GM12878 (cell line): ENCODE data around the gene SEMA4D. TPM values are rescaled to one million over a fixed set of nuclear protein-coding genes. Genes with fewer than 3 reads are reported as not detected.
A peak's percentile ranks its signal among the peaks of the same experiment; 100 is the strongest.

Experiments
- ATAC-seq: fragments of 200-7000 bp; cut with Tn5 transposase; 3 replicates; pipeline ENCODE4 v1.9.1; 2020; ENCODE audit warnings: mild to moderate bottlenecking, moderate library complexity
- BruUV-seq: library from RNA; stranded (reverse); fragments of 400-500 nt; replicated peaks from 2 replicates; lab custom pipeline; 2021; lab: Mats Ljungman, UMichigan
- CTCF ChIA-PET: fragments of 300-600 bp; sonication (Branson Sonifier 250); formaldehyde crosslinking; extraction: SDS; loops from one replicate; lab custom pipeline; 2021; ENCODE audit warnings: inconsistent platforms; lab: Yijun Ruan, JAX
- POLR2A ChIA-PET: fragments of 350-600 bp; formaldehyde crosslinking; extraction: SDS; loops from one replicate; lab custom pipeline; 2021; ENCODE audit warnings: inconsistent platforms; lab: Charles Lee
- RAD21 ChIA-PET: fragments of 300-600 bp; sonication (Branson Sonifier 250); formaldehyde crosslinking; loops from one replicate; lab custom pipeline; 2023; ENCODE audit warnings: antibody characterized with exemption; ENCODE audit not compliant: unreplicated experiment; lab: Charles Lee
- SMC1A ChIA-PET: fragments of 300-600 bp; sonication (Branson Sonifier 250); formaldehyde crosslinking; loops from one replicate; lab custom pipeline; 2023; ENCODE audit not compliant: unreplicated experiment, uncharacterized antibody; lab: Charles Lee
- DNase-seq: peaks from one replicate; pipeline ENCODE4 v3.0.0-alpha.2; 2011; ENCODE audit warnings: low read depth, low spot score
- FAIRE-seq: peaks from 3 replicates; lab custom pipeline; 2011; peaks lifted over from hg19 to GRCh38; lab: Jason Lieb, UNC
- H2AFZ ChIP-seq: 2 replicates; pipeline ENCODE4 v1.6.0; 2011; ENCODE audit warnings: low read depth, low read length, control low read depth; ENCODE audit not compliant: control insufficient read depth
- H3K27ac ChIP-seq: 2 replicates; pipeline ENCODE4 v1.5.1; 2011; ENCODE audit warnings: control low read depth; ENCODE audit not compliant: control insufficient read depth, insufficient read depth
- H3K27me3 ChIP-seq, 2 experiments: replicated peaks in 1 of 2; 2 replicates each; pipeline versions ENCODE4 v1.6.0 to v1.6.1; 2011; ENCODE audit warnings: low read length in 1 of 2; ENCODE audit not compliant: control insufficient read depth in 2 of 2, insufficient read depth in 2 of 2
- H3K36me3 ChIP-seq, 2 experiments: 2 replicates each; pipeline ENCODE4 v1.5.1; 2011; ENCODE audit warnings: low read length in 1 of 2; ENCODE audit not compliant: control insufficient read depth in 2 of 2, insufficient read depth in 2 of 2
- H3K4me1 ChIP-seq: 2 replicates; pipeline ENCODE4 v1.6.1; 2011; ENCODE audit warnings: mild to moderate bottlenecking, low read length, moderate library complexity, mixed read lengths; ENCODE audit not compliant: control insufficient read depth, insufficient read depth
- H3K4me2 ChIP-seq: 2 replicates; pipeline ENCODE4 v1.6.0; 2011; ENCODE audit warnings: control low read depth; ENCODE audit not compliant: control insufficient read depth, insufficient read depth
- H3K4me3 ChIP-seq: fragments of 200-600 bp; sonication (generic); 2 replicates; pipeline ENCODE4 v1.5.1; 2016
- H3K79me2 ChIP-seq: 2 replicates; pipeline ENCODE4 v1.6.0; 2011; ENCODE audit warnings: low read length; ENCODE audit not compliant: control insufficient read depth, insufficient read depth
- H3K9ac ChIP-seq: 2 replicates; pipeline ENCODE4 v1.8.0; 2011; ENCODE audit warnings: low read length, control low read depth, mixed read lengths; ENCODE audit not compliant: control insufficient read depth, insufficient read depth
- H3K9me3 ChIP-seq: replicated peaks from 3 replicates; pipeline ENCODE4 v1.5.1; 2011; ENCODE audit warnings: mild to moderate bottlenecking, low read length; ENCODE audit not compliant: control insufficient read depth, insufficient read depth
- H4K20me1 ChIP-seq: 2 replicates; pipeline ENCODE4 v1.6.0; 2011; ENCODE audit not compliant: control insufficient read depth, insufficient read depth
- BACH1 ChIP-seq: fragments of 450-650 bp; IDR thresholded peaks from 2 replicates; pipeline ENCODE4 v1.6.1; 2017; ENCODE audit warnings: mild to moderate bottlenecking, borderline replicate concordance
- CBFB ChIP-seq: IDR thresholded peaks from 2 replicates; pipeline ENCODE4 v1.6.1; 2016; ENCODE audit warnings: antibody characterized with exemption, low read depth
- CBX3 ChIP-seq: fragments of 200-600 bp; sonication (generic); IDR thresholded peaks from 2 replicates; pipeline ENCODE4 v1.6.1; 2016; ENCODE audit warnings: low read depth, borderline replicate concordance
- E2F8 ChIP-seq: fragments of 450-650 bp; IDR thresholded peaks from 2 replicates; pipeline ENCODE4 v1.6.1; 2018; ENCODE audit warnings: mild to moderate bottlenecking, low read depth, moderate library complexity; ENCODE audit not compliant: partially characterized antibody
- EED ChIP-seq: sonication (generic); IDR thresholded peaks from 2 replicates; pipeline ENCODE4 v1.6.1; 2016; ENCODE audit warnings: antibody characterized with exemption, low read depth
- TBL1XR1 ChIP-seq: IDR thresholded peaks from 2 replicates; pipeline ENCODE4 v1.6.1; 2012; ENCODE audit warnings: low read depth, low read length, improper control_type of control experiment
- WGBS: methylation state at CpG from one replicate; pipeline ENCODE4 v1.1.6; 2016; ENCODE audit warnings: low lambda C conversion rate; ENCODE audit not compliant: insufficient replicate concordance, insufficient coverage; ENCODE audit errors: missing lambda C conversion rate; 5-methylcytosine and 5-hydroxymethylcytosine counted together
- in situ Hi-C: fragments of 300-500 bp; cut with MboI; formaldehyde crosslinking; loops from 9 replicates; pipeline ENCODE4 v1.14.3; 2018; ENCODE audit warnings: mixed read lengths
- intact Hi-C: fragments of 100-400 bp; cut with micrococcal nuclease; formaldehyde crosslinking; loops from one replicate; pipeline ENCODE4 v1.14.2; 2022; ENCODE audit not compliant: unreplicated experiment
- polyA plus RNA-seq, 11 experiments: library from polyadenylated mRNA; depleted of rRNA in 4 of 11; unstranded in 6 of 11; stranded (reverse) in 5 of 11; fragments of >200 nt; fragmentation: Nextera tagmentation in 4 of 11; fragmentation: Illumina TruSeq in 1 of 11; extraction: Ambion mirVana in 4 of 11; extraction: Trizol in 1 of 11; gene quantifications; 1 replicate in 1 of 11; 2 replicates in 10 of 11; pipeline versions ENCODE4 v1.2.1 to v1.2.3, GENCODE V29; 2011 to 2016; ENCODE audit warnings: inconsistent platforms in 2 of 11, missing spikeins in 2 of 11, low read depth in 1 of 11
- total RNA-seq, 4 experiments: library from RNA; depleted of rRNA in 3 of 4; stranded (reverse); fragments of >200 nt in 3 of 4; fragmentation: Illumina TruSeq in 1 of 4; extraction: Trizol in 1 of 4; gene quantifications; 2 replicates each; pipeline versions ENCODE4 v1.2.1 to v1.2.3, GENCODE V29; 2013 to 2021
- TF ChIP-seq, protein P1 (sequence below): fragments of 450-650 bp; IDR thresholded peaks from 2 replicates; pipeline ENCODE4 v1.6.1; 2018; ENCODE audit warnings: borderline replicate concordance, mild to moderate bottlenecking; ENCODE audit not compliant: partially characterized antibody
- TF ChIP-seq, protein P2 (sequence below): IDR thresholded peaks from 2 replicates; pipeline ENCODE4 v1.6.1; 2012; ENCODE audit warnings: low read depth, low read length, improper control_type of control experiment
- TF ChIP-seq, protein P3 (sequence below): fragments of 450-650 bp; IDR thresholded peaks from 2 replicates; pipeline ENCODE4 v1.6.1; 2017; ENCODE audit warnings: mild to moderate bottlenecking

The SEMA4D gene
- total and polyA plus RNA-seq, 10 of the 15 experiments (the other 5 are each of a cell fraction or from before 2014, with no cell fraction given), result 15.1 to 136 (median 39.6) TPM

DNA sequence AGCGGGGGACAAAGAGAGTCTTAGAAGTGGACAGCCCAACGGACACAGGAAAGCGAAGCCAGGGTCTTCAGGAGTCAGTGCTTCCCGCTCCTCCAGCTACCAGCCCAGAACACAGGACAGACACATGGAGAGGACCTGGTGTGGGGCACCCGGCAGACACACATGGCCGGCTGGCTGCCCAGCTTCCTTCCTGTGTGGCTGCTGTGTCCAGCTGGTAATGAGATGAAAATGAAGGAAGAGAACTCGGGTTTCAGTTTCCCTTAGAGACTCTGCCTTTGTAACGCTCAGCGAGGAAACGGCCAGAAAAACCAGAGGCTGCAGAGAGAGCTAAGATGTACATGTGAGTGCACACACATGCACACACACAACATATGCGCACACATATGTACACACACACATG is 92.1 kb downstream of the SEMA4D start (continued):
- TF ChIP-seq, protein P1, sequence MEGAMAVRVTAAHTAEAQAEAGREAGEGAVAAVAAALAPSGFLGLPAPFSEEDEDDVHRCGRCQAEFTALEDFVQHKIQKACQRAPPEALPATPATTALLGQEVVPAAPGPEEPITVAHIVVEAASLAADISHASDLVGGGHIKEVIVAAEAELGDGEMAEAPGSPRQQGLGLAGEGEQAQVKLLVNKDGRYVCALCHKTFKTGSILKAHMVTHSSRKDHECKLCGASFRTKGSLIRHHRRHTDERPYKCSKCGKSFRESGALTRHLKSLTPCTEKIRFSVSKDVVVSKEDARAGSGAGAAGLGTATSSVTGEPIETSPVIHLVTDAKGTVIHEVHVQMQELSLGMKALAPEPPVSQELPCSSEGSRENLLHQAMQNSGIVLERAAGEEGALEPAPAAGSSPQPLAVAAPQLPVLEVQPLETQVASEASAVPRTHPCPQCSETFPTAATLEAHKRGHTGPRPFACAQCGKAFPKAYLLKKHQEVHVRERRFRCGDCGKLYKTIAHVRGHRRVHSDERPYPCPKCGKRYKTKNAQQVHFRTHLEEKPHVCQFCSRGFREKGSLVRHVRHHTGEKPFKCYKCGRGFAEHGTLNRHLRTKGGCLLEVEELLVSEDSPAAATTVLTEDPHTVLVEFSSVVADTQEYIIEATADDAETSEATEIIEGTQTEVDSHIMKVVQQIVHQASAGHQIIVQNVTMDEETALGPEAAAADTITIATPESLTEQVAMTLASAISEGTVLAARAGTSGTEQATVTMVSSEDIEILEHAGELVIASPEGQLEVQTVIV, result no peak
- TF ChIP-seq CBX3, result no peak
- 0 out of 2 replicates have a peak, but pooled peaks have one; percentile 17 for TF ChIP-seq TBL1XR1
- TF ChIP-seq EED, result peak; percentile 75
- TF ChIP-seq CBFB, result no peak

- ChIA-PET POLR2A (interaction anchor here (1.0 kb wide), 1 partner anchor 63 kb away, joined by 3 read pairs; no protein-coding TSS in a partner anchor), RAD21 (interaction anchor here (0.8 to 1.1 kb wide), 2 partner anchors 25 to 144 kb away, joined by 3 read pairs; no protein-coding TSS in a partner anchor), CTCF (interaction anchor here (1.1 kb wide), 1 partner anchor 147 kb away, joined by 3 read pairs; no protein-coding TSS in a partner anchor), SMC1A (interaction anchor here (0.9 to 4.1 kb wide), 3 partner anchors 14 to 82 kb away, joined by 3 to 25 read pairs (median 3); no protein-coding TSS in a partner anchor)
- Histone ChIP-seq H3K9ac (no peak overlapping the region), H4K20me1 (no peaks in the 10 kb centered on the region), H3K4me3 (no peak overlapping the region), H3K79me2 (peaks cover 44% of the 10 kb centered on the region), H3K4me2 (no peak overlapping the region), H3K36me3 (peaks cover 22 to 30% of the 10 kb centered on the region in 2 experiments), H3K4me1 (peaks cover 74% of the 10 kb centered on the region), H3K9me3 (peaks cover 3% of the 10 kb centered on the region; the same call in 1 of the 3 replicates), H3K27me3 (no peaks in the 10 kb centered on the region), H2AFZ (no peak overlapping the region), H3K27ac (peak overlapping the region; percentile 14; the same call in 1 of the 2 replicates)
- DNase-seq, result no peak
- intact Hi-C loops (no loop called here), in situ Hi-C loops (no loop called here)
- FAIRE-seq, result no peak
- 24% methylated on average over 11 of the region's 11 CpGs for WGBS
- BruUV-seq, result no TSS peak
- no peak for ATAC-seq
- no peak for TF ChIP-seq BACH1
- TF ChIP-seq, protein P2, sequence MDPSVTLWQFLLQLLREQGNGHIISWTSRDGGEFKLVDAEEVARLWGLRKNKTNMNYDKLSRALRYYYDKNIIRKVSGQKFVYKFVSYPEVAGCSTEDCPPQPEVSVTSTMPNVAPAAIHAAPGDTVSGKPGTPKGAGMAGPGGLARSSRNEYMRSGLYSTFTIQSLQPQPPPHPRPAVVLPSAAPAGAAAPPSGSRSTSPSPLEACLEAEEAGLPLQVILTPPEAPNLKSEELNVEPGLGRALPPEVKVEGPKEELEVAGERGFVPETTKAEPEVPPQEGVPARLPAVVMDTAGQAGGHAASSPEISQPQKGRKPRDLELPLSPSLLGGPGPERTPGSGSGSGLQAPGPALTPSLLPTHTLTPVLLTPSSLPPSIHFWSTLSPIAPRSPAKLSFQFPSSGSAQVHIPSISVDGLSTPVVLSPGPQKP, result no peak
- TF ChIP-seq E2F8, result no peak
- TF ChIP-seq, protein P3, sequence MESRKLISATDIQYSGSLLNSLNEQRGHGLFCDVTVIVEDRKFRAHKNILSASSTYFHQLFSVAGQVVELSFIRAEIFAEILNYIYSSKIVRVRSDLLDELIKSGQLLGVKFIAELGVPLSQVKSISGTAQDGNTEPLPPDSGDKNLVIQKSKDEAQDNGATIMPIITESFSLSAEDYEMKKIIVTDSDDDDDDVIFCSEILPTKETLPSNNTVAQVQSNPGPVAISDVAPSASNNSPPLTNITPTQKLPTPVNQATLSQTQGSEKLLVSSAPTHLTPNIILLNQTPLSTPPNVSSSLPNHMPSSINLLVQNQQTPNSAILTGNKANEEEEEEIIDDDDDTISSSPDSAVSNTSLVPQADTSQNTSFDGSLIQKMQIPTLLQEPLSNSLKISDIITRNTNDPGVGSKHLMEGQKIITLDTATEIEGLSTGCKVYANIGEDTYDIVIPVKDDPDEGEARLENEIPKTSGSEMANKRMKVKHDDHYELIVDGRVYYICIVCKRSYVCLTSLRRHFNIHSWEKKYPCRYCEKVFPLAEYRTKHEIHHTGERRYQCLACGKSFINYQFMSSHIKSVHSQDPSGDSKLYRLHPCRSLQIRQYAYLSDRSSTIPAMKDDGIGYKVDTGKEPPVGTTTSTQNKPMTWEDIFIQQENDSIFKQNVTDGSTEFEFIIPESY, result no peak
Observed at GRCh38 chr9:89404074-89404473, 93.8 kb downstream of the SEMA4D start.
